IPS DF 4.7 (cell line): Measurements from ENCODE around the gene TMEM132C.

Experiments
- DNase-seq: peaks from one replicate; pipeline ENCODE4 v3.0.0-alpha.2; 2013; ENCODE audit warnings: low spot score; ENCODE audit errors: extremely low read depth

The TMEM132C gene

GRCh38 chr12:128338386-128339125, 71.6 kb downstream of the TMEM132C start:
- DNase-seq = no peak

DNA sequence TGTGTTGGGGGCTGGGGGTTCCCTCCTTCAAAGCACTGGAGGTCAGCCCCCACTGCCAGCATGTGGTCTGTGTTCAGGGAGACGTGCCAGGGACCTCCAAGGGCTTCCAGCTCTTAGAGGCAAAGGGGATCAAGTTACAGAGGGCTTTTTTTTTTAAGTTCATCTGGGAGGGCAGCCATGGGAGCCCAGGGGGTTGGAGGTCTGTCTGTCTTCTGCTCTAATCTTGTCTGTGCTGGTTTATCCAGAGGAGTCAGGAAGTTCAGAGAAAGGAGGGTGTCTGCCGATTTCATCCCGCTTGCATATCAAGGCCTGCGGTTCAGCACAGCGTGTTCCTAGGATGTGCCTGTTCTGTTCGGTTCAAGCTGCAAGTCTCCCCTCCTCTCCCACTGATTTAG, 72.2 kb downstream of the TMEM132C start:
- DNase-seq = no peak

DNA sequence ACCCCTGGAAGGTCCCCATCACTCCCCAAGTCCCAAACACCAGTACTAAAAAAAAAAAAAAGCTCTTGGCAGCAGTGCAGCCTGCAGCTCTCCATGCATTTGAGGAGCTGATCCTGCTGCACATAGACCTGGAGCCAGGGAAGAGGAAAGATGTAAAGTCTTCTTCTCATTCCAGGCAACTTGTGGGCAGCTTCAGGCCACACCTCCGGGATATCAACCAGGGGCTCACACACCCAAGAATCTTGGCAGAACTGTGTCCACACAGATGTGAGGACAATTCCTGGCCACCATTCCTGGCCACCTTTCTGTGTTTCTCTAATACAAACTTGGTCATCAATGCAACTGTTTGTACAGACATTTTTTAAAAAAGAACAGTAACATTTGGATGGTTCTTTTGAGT, 72.7 kb downstream of the TMEM132C start:
- no peak for DNase-seq

DNA sequence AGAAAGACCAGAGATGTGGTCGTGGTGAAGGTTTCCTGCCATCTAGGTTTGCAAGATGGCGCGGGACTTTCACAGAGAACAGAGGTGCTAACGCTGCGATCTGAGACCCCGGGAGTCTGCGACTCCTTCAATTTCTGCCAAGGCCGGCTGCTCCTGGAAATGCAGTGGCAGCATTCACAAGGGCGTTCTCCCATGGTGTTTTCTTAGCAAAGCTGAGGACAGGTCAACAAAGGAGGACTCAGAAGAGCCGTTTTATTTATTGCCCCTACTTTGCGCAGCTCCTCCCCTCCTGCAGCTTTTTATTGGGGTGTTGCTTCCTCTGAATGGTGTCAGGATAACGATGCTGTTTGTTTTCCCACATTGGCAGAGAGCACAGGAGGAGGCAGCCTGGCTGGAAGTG, 86.3 kb downstream of the TMEM132C start:
- no peak for DNase-seq

DNA sequence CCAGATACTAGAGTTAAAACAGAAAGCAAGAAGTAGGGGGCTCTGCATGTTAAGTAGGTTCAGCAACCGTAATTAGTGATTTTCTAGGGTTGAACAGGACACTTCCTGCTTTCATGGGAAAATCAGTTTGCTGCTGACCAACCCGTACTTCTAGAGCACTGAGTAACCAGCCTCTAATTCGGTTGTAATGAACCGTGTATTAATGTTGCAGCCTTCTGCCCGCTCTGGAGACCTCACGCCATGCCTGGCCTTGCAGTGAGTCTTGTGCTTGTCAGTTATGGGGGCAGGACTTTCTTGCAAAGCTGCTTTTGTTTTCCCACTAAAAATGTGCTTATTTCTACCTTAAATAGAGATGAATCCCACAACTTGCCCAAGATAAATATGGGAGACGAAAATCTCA, 89.6 kb downstream of the TMEM132C start:
- no peak for DNase-seq

DNA sequence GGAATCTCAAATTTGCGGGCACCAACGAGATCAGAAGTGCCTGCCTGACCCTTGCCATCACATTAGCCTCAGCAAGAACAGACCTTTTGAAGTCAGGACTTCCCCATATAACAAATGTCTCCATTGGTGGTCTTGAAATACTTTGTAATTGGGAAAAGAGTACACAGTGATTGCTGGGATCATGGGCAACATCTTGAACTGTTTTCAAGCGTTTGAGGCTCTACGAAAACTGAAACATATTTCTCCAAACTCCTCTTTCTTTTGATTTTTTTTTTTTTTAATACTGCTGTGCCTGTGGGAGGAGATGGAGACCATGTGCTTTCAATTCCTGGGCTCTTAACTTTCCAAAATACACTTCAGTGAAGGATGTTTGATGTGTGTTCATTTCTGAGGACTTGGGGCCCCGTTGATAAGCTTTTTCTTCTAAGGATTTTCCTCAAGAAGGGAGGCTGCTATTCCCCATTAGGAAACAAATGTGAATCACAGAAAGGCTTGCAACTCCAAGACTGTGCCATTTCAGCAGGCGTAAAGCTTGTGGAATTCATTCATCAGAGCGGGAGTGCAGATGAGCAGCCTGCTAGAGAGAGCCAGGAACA, 94.5 kb downstream of the TMEM132C start:
- no peak for DNase-seq

GRCh38 chr12:128365032-128365431, 98.1 kb downstream of the TMEM132C start:
- DNase-seq = no peak

DNA sequence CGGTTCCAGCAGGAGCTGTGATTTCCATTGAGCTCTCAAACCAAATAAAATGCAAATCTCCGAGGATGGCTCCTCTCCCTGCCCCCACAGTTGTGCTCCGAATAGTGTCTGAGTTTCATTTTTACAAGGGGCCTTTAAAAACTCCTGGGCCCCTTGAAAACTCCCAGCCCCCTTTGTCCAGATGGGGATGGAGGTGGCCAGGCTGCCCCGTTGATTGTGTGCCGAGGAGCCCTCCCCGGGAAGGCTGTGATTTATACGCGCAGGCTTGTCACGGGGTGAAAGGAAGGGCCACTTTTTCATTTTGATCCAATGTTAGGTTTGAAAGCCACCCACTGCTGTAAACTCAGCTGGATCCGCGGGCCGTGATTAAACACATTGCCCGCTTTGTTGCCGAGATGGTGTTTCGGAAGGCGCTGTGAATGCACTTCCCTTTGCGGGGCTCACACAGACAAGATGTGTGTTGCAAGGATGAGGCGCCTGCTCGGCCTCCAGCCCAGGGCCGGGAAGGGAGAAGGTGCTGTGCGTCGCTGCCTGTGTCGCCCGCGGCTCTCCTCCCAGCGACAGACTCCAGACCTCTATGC, 98.8 kb downstream of the TMEM132C start:
- DNase-seq = no peak

DNA sequence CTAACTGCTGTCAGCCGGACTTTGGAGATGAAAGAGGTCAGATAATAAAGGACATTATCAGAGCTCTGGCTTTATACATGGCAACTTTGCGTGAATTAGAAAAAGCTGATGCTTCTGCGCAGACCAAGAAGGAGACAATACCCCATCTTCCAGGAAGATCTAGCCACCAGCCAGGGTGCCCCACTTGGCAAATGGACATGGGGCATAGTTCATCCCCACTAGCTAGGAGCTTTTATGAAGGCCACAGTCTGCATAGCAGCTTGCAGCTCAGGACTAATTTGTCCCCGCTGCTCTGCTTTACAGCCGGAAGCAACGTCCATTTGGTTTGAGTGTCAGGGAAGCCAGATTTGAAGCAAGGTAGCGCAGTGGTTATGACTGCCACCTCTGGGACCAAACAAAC, 101.0 kb downstream of the TMEM132C start:
- DNase-seq = no peak

GRCh38 chr12:128381541-128381940, 114.6 kb downstream of the TMEM132C start:
- DNase-seq = no peak

- DNase-seq = no peak
Measured at GRCh38 chr12:128381946-128382345, 115.0 kb downstream of the TMEM132C start.

- no peak for DNase-seq
Measured at GRCh38 chr12:128382946-128383345, 116.0 kb downstream of the TMEM132C start.

DNA sequence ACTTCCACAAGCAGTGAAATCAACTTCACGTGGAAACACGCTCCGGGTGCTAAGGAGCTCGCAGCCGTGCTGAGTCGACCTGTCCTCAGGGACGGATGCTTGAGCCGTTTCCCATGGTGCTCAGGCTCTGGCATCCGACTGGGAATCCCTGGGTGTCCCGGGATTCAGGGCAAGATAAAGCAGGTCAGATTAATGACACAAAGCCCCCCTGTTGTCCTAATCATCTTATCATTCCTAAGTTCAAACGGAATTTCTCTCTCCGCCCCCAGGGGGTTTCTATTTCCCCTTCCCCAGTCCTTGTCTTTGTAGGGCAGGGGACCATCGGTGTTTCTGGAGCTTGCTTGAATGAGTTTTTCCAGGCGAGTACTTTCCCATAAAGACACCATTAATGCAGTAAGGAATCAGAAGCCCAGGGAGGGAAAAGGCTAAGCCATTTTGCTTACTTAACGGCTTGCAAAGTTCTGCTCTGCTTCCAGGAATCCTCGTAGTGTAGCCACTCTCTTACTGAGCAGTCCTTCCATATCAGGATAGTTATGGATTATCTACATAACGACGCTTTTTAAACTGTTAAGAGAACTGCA, 116.5 kb downstream of the TMEM132C start:
- no peak for DNase-seq

- no peak for DNase-seq
Measured at GRCh38 chr12:128385736-128386135, 118.8 kb downstream of the TMEM132C start.

GRCh38 chr12:128387811-128388422, 120.9 kb downstream of the TMEM132C start:
- DNase-seq = no peak

DNA sequence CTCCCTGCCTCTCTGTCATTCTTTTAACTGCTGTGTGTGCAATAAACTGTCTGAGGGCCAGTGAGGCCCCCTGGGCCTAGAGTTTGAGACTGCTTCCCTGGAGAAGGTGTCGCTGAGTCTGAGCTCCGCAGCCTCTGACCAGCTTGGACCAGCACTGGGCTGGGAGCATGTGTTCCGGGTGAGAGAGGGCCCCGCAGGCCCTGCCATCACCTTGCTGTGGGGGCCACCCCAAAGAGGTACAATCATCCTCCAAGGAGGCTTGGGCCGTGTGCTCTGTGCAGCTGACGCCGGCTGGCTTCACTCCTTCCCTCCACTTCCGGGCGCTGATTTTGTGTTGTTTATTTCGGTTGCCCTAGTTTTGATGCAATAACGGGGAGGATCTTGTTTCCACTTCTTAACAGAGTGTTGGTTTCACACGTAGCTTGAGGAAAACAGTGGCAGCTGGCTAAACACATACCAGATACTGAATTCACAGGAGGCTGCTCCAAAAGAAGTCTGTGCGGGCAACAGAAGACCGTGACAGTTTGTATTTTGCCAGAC, 121.6 kb downstream of the TMEM132C start:
- no peak for DNase-seq

DNA sequence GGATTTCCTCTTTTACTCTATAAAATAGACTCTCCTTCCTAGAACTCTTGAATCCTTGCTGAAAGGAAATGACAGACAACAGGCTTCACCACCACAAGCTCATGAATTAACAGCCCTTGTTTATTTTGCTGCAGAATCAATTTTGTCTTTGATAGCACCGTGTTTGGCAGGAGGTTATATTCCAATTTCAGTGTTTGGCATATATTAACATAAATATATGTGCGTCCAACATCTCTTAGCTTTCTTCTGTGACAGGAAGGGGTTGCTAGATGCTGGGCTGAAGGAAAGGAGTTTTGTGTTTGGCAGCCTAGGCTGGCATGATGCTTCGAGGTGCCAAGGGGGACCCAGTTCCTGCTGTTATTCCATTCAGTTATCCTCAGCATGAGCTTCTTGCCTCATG, 126.4 kb downstream of the TMEM132C start:
- no peak for DNase-seq

- DNase-seq = no peak
Measured at GRCh38 chr12:128394137-128394536, 127.2 kb downstream of the TMEM132C start.

- DNase-seq = no peak
Measured at GRCh38 chr12:128399253-128399652, 132.3 kb downstream of the TMEM132C start.

DNA sequence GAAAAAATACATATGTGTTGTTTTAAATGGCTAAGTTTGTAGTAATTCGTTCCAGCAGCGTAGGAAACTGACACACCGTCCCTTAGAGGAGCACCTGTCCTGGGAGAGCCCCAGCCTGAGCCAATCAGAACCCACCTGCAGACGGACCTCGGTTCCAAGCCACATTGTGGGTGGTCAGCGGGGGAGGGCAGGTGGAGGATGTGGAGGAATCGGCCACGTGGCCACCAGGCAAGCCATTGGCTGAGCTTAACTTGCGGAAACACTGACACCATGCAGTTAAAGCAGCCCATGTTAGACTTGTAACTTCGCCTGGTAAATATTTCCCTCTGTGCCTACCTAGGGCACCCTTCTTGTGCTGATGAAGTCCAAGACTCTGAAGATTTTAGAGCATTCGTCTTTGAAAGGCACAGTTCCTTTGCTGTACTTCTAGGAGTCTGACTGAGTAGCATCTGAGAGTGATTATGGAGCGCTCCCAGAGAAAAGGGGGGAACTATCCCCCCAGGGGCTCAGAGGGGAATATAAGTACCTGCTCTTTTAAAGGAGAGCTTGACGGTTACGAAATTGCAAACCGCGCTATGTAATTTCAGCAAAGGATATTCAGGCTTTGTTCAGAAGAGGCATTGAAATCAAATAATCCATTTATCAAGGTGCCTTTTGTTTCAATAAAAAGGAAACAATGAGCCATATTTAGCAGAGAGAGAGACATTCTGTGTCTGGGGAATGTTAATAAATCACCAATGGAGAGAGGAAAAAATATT, 135.7 kb downstream of the TMEM132C start:
- no peak for DNase-seq

- DNase-seq = no peak
Measured at GRCh38 chr12:128408669-128409068, 141.7 kb downstream of the TMEM132C start.
